ENCODE measurements around the gene SAFB2. TPM values are rescaled to one million over a fixed set of nuclear protein-coding genes. Genes with fewer than 3 reads are reported as not detected.
A peak's percentile ranks its signal among the peaks of the same experiment; 100 is the strongest.

SAFB2 gene
- total RNA-seq (100 to 1,000 TPM in 4 of 5 donors, 10 to 100 TPM in 1; 67.2 to 237 (median 126) TPM), polyA plus RNA-seq (10 to 100 TPM; 38.5 to 49.8 (median 46.6) TPM)
- long read RNA-seq, donor 1, partial matches to known transcripts = 12 of 12 reads
- long read RNA-seq, donor 1, other reads (novel, unspliced or antisense) = 0 of 12 reads
- long read RNA-seq, donor 2, partial matches to known transcripts = 16 of 17 reads
- long read RNA-seq, donor 2, other reads (novel, unspliced or antisense) = 0 of 17 reads
- long read RNA-seq, donor 3 = 0 reads
- long read RNA-seq, donor 4 = 0 reads
- long read RNA-seq, donor 5, partial matches to known transcripts = 20 of 21 reads
- long read RNA-seq, donor 5, other reads (novel, unspliced or antisense) = 0 of 21 reads
- long read RNA-seq, donor 6, partial matches to known transcripts = 80 of 87 reads
- long read RNA-seq, donor 6, other reads (novel, unspliced or antisense) = 5 of 87 reads
- long read RNA-seq, donor 7, partial matches to known transcripts = 20 of 20 reads
- long read RNA-seq, donor 7, other reads (novel, unspliced or antisense) = 0 of 20 reads
- long read RNA-seq, donor 8, partial matches to known transcripts = 27 of 27 reads
- long read RNA-seq, donor 8, other reads (novel, unspliced or antisense) = 0 of 27 reads
- long read RNA-seq, donor 9 = 0 reads
- long read RNA-seq, donor 10 = 0 reads

GRCh38 chr19:5622465-5623396 is at the start of gene SAFB2, which contains the start of gene SAFB:
Gene SAFB2, minus strand, starts transcription at chr19:5622776. Its CDS starts 61 bp downstream, at chr19:5622715.
Gene SAFB, plus strand, starts transcription at chr19:5623083. Its CDS starts 123 bp downstream, at chr19:5623206.
- peak within 1 kb of the TSS; percentile 90 to 98 (median 95) for H3K27ac ChIP-seq
- no peaks in the 10 kb centered on the region for H3K9me3 ChIP-seq
- intact Hi-C loops (cut with DNase I; ENCODE audit: low total_unique reads) = no loop called here
- peak; percentile 100 for DNase-seq
- no peaks in the 10 kb centered on the region for H3K27me3 ChIP-seq
- H3K4me3 ChIP-seq = peak within 1 kb of the TSS; percentile 98 to 100 (median 100)
- H3K4me1 ChIP-seq = peaks cover 55 to 80% (median 73%) of the 10 kb centered on the region in 4 donors
- peak in 1 of 7 experiments; percentile 11 for TF ChIP-seq CTCF (IDR thresholded peaks at IDR 0.05)
- TF ChIP-seq POLR2A (IDR thresholded peaks at IDR 0.05) = peak in 2 of 4 donors; percentile 61 to 86
- peak; percentile 94 to 95 (median 95) for TF ChIP-seq POLR2AphosphoS5 (IDR thresholded peaks at IDR 0.05)
- TF ChIP-seq EP300 (IDR thresholded peaks at IDR 0.05) = no peak
- peaks cover 30 to 63% (median 60%) of the 10 kb centered on the region in 4 donors for H3K36me3 ChIP-seq
- WGBS, 5 donors = 0 to 1% (median 0%) methylated on average over 84 to 116 of the region's 116 CpGs

- 88 to 98% (median 94%) methylated on average over 6 to 7 of the region's 7 CpGs for whole genome bisulfite sequencing, 5 donors
- intact Hi-C loops (cut with DNase I; ENCODE audit: low total_unique reads) = no loop called here
- Histone ChIP-seq H3K27ac (no peak overlapping the region), H3K4me3 (no peak overlapping the region), H3K9me3 (no peaks in the 10 kb centered on the region), H3K36me3 (peaks cover 34 to 57% (median 55%) of the 10 kb centered on the region in 4 donors), H3K27me3 (no peaks in the 10 kb centered on the region), H3K4me1 (peaks cover 0 to 5% (median 2%) of the 10 kb centered on the region in 4 donors)
- DNase-seq = no peak
- no peak for TF ChIP-seq EP300 (IDR thresholded peaks at IDR 0.05)
- no peak for TF ChIP-seq CTCF (IDR thresholded peaks at IDR 0.05)
- TF ChIP-seq POLR2A (IDR thresholded peaks at IDR 0.05) = no peak
- no peak for TF ChIP-seq POLR2AphosphoS5 (IDR thresholded peaks at IDR 0.05)
Measured at GRCh38 chr19:5671600-5671999, 49.0 kb upstream of the SAFB2 start.

- Histone ChIP-seq H3K27ac (no peak overlapping the region), H3K27me3 (no peaks in the 10 kb centered on the region), H3K4me3 (no peak overlapping the region), H3K4me1 (no peaks in the 10 kb centered on the region), H3K9me3 (no peaks in the 10 kb centered on the region), H3K36me3 (peaks cover 56 to 81% (median 79%) of the 10 kb centered on the region in 4 donors)
- 80 to 89% (median 85%) methylated on average over 11 of the region's 11 CpGs for WGBS, 5 donors
- intact Hi-C loops (cut with DNase I; ENCODE audit: low total_unique reads) = no loop called here
- no peak for DNase-seq
- TF ChIP-seq POLR2A (IDR thresholded peaks at IDR 0.05) (no peak), CTCF (IDR thresholded peaks at IDR 0.05) (no peak), POLR2AphosphoS5 (IDR thresholded peaks at IDR 0.05) (no peak), EP300 (IDR thresholded peaks at IDR 0.05) (no peak)
Measured at GRCh38 chr19:5669212-5669611, 46.6 kb upstream of the SAFB2 start.

Measured in stomach (tissue), 19 donors.